Measurements from ENCODE around the gene PINLYP.

PINLYP gene

GRCh38 chr19:43606569-43607229, 31.1 kb downstream of the PINLYP start:
- DNase-seq (ENCODE audit: low read depth) = no peak

- DNase-seq (ENCODE audit: low read depth) = no peak
Measured at GRCh38 chr19:43607238-43608205, 31.9 kb downstream of the PINLYP start.

DNA sequence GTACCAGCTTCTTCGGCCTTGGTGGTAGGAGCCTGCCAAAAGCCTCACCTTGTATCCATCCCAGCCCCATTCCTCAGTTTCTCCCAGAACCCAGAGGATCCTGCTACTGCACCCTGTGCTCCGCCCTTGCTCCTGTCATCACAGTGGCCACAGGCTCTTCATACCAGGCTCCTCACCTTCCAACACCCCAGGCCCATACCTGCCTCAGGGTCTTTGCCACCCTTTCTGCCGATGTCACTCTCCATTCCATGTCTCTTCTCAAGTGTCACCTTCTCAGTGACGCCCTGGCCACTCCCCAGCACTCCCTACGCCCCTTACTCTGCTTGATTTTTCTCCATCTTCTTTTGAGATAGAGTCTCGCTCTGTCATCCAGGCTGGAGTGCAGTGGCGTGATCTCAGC, 34.3 kb downstream of the PINLYP start:
- no peak for DNase-seq (ENCODE audit: low read depth)

DNA sequence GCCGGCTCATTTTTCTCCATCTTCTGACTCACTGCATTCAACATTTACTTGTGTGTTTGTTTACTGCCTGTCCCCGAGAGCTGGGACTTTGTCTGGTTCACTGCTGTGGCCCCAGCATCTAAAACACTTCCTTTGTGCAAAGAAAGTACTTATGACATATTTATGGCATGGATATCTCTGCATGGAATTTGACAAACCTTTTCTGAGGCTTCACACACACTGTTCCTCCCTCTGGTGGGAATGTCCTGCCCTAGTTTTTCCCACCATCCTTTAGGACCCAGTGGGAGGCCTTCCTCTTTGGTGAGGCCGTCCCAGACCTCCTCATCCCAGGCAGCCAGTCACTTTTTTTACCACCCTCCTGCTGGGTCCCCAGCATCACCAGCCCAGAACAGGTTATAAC, 34.9 kb downstream of the PINLYP start:
- no peak for DNase-seq (ENCODE audit: low read depth)

DNA sequence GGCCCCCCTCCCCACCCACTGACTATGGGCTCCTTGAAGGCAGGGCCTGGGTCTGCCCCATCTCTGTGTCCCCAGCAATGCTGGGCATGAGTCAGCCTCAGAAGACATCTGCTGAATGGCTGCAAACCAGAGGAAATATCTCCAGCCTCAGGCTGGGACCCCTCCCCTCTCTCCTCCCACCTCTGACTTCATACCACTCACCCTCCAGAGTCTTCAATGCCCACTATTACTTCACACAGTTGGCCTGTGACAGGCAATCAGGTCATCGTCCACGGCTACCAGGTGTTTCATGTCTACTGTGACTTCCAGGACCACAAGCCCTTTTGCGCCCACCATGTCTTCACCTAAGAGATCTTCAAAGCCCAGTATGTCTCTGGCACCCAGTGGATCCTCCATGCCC, 36.2 kb downstream of the PINLYP start, which contains the start of gene SRRM5:
Gene SRRM5, plus strand, starts transcription at position 301 of the 400 bp plus-strand sequence. Its CDS starts 34 bp downstream, at position 335.
- no peak for DNase-seq (ENCODE audit: low read depth)

DNA sequence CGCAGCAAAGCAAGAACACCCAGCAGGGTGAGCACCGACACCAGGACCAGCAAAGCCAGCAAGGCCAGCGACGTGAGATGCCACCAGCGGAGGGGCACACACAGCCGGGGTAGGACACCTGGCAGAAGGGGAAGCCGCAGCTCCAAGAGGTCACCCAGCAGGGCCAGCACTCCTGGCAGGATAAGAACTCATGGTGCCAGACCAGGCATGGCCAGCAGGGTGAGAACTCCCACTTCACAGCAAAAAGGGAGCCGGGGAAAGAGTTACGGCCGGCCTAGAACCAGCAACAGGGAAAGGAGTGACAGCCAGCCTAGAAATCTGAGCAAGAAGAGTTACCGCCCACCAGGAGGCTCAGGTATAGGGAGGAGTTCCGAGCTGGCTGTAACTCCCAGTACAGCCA, 36.8 kb downstream of the PINLYP start:
- DNase-seq (ENCODE audit: low read depth) = no peak

DNA sequence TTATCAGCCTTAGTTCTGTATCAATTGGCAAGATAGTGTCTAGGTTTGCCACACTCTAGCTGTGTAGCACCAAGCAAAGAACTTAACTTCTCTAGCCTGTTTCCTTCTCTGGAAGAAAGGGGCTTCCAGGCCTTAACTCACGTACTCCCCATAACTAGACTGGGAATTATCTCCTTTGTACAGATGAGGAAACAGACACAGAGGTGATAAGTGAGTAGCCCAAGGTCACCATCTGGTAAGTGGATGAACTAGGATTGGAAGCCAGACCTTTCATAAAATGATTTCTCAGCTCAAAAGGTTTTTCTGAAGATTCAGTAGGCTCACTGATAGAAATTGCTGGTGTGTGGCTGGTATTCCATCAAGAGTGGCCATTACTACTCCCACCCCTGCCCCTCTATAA, 40.7 kb downstream of the PINLYP start:
- no peak for DNase-seq (ENCODE audit: low read depth)

DNA sequence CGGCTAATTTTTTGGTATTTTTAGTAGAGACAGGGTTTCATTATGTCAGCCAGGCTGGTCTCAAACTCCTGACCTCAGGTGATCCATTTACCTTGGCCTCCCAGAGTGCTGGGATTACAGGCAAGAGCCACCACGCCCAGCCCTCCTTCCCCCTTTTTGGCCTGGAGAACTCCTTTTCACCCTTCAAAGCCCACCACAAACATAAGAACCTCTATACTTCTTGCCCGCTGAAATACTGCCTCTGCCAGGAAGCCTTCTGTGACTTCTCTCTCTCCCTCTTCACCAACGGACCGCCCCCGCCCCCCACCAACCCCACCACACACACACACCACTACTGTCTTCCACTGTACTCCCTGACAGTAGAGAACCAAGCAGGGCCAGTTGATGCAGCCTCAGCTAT, 41.4 kb downstream of the PINLYP start:
- no peak for DNase-seq (ENCODE audit: low read depth)

DNA sequence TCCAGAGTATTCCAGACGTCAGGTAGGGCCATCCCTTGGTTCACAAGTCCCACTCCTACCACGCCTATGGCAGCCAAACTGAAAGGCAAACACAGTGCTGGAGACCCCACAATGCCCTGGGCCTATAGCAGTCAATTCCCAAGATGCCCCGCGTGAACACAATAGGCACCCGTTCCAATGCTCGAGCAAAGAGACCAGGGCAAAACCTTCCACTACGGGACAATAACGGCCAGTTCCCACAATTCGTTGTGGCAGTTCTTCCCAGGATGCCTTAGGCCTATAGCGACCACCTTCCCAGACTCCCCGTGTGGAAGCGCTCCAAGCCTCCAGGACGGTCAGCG, 43.3 kb downstream of the PINLYP start:
- no peak for DNase-seq (ENCODE audit: low read depth)

DNA sequence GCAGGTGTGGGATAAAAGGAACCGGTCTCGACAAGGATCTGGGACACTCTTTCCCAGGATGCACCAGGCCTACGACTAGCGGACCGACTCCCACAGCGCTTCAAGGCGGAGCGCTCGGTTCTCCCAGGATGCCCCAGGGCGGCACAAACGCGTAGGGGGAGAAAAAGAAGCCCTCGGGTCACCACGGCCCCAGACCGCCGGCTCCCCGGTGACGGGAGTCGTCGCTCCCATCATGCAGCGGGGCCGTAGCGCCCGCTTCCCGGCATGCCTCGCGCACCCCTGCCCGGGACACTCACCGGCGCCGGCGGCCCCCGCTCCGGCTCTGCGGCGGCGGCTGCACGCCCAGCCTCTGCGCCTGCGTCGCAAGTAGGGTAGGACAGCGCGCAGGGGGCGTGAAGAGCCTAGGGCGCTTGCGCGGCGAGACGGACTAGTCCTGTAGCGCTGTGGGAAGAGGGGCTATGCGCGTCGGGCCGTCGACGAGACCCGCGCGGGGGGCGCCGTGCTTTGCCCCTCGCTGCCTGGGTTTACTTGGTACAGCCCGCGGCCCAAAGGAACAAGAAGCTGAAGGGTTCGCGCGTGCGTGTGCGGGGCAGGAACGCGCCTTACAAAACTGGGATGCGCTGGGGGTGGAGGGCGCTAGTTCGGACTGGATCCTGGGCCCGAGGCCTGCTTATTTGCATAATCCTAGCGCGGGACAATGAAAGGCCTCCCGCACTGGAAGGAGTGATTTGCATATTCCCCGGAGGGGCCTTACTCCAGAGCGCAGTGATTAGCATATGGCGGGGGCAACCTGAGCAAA, 43.9 kb downstream of the PINLYP start, which contains the start of gene ZNF428:
Gene ZNF428, minus strand, starts transcription at position 368 of the 799 bp plus-strand sequence. CDS start 5,325 bp downstream, outside the sequence.
- peak; percentile 78 for DNase-seq (ENCODE audit: low read depth)

GRCh38 chr19:43620061-43621001, 44.7 kb downstream of the PINLYP start:
- peak; percentile 71 for DNase-seq (ENCODE audit: low read depth)

DNA sequence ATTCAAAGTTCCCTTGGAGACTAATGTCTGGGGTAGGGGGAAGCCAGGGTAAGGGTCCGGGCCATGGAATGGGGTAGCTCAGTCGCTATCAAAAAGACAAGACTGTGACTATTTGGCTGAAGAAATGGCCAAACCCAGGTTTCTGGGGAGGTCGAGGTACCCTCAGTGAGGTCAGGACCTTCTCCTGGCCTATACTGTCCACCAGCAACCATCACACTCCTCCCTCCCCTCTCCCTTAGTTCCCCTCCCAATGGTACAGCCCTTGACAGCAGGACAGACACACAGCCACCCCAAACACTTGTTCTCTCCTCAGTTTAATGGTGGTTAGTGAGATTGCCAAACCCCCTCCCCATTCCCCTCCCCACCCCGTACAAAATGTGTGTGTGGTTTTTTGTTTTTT, 46.5 kb downstream of the PINLYP start:
- DNase-seq (ENCODE audit: low read depth) = no peak

DNA sequence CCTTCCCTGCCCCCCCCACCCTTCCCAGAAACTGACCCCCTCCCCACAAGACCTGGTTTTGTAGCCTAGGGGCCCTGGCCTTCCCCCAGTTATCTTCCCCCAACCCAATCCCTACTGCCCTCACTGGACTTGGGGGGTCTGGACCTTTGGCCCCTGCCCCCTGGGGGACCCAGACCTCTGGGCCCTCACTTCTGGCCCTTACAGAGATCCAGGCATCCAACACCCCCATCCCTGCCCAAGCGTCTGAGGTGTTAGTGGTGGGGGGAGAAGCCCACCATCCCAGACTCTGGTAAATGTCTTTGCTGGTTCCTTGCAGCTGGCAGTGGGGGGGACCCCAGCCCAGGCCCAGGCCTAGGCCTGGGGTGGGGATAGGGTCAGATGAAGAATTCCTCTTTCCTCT, 47.4 kb downstream of the PINLYP start:
- DNase-seq (ENCODE audit: low read depth) = no peak

- no peak for DNase-seq (ENCODE audit: low read depth)
Measured at GRCh38 chr19:43623889-43624670, 48.5 kb downstream of the PINLYP start.

- DNase-seq (ENCODE audit: low read depth) = peak; percentile 70
Measured at GRCh38 chr19:43624933-43625332, 49.3 kb downstream of the PINLYP start.

GRCh38 chr19:43625918-43626579, 50.4 kb downstream of the PINLYP start:
- DNase-seq (ENCODE audit: low read depth) = no peak

DNA sequence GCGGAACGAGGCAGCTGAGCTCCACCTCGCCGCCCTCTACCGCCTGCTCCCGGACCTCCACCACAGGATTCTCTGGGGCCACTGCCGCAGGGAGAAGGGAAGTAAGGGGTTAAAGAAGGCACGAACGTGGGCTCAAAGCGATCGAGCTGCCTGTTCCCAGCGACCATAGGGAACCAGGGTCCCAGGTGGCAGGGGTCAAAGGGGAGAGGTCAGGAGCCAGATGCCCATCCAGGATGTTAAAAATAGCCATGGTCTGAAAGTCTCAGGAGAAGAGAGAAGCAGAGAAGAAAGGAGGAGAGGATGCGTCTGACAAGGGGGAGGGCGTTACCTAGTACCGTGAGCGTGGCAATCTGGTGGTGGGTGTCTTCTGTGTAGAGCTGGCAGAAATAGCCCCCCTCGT, 51.2 kb downstream of the PINLYP start:
- DNase-seq (ENCODE audit: low read depth) = no peak

DNA sequence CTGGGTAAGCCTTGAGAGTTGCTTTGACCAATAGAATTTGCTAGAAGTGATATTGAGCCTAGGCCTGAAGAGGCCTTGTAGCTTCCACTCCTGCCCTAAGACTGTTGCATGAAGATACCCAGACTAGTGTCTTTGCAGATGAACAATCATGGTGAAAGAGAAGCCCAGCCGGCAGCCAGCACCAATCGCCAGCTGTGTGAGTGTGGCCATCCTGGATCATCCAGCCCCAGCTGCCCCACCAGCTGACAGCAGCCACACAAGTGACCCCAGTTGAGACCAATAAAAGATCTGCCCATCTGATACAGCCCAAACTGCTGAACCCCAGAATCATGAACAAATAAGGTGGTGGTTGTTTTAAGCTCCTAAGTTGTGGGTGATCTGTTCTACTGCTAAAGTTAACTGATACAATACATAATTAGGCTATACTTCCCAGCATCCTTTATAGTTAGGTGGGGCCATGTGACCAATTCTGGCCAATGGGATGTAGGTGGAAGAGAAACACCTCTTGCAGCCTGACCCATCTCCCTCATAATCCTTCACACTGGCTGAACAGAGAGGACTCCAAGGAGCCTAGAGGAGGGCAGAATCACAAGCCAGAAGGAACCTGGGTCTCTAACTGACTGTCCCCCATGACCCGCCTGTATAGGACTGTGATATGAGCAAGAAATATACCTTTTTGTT, 53.2 kb downstream of the PINLYP start:
- no peak for DNase-seq (ENCODE audit: low read depth)

DNA sequence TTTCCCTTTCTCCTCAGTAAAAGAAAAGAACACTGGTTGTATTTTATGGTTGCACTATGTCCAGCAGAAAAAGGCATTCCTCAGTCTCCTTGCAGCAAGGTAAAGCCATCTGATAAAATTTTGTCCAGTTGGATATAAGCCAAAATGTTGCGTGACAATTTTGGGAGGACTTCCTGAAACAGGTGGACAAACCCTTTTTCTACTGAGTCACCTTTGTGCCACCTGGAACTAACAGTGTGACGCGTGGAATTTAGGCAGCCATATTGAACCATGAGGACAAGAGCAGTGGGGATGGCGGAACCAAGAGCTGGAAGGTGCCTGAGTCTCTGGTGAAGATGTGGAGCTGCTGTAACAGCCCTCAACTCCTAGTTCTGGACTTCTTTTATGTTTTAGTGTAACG, 55.9 kb downstream of the PINLYP start:
- DNase-seq (ENCODE audit: low read depth) = no peak

Data from activated T-helper 1 cell treated with Interleukin-2 at 50 U/mL for 16 hours (primary cell).